ENCODE results near the gene COL2A1.

The COL2A1 gene

DNA sequence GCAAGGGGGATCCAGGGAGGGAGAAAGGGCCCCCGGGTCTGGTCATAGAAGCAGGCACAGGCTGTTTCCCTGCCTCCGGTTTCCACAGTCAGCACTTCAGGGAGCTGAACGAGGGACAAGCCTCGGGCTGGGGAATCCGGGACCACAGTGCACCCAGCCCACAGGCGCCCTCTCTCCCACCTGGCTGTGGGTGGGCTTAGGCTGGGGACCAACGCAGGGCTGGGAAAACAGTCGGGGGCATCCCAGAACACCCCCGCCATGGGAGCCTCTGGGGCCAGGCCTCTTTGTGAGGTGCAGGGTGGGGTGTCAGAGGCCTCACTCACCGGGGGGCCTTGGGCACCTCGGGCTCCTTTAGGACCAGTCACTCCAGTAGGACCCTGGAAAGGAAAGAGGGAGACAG is 24.6 kb downstream of the COL2A1 start:
- Histone ChIP-seq H3K4me3 (ENCODE audit: low read depth, low read length, poor library complexity, severe bottlenecking) (no peak overlapping the region), H2AFZ (ENCODE audit: low read length) (no peak overlapping the region), H3K27me3 (ENCODE audit: insufficient read depth, low read length) (peaks cover 13% of the 10 kb centered on the region; the same call in 1 of the 2 replicates), H3F3A (ENCODE audit: insufficient read depth, low read length) (no peaks in the 10 kb centered on the region), H3K9ac (ENCODE audit: low read length) (no peak overlapping the region), H3K9me2 (ENCODE audit: low read depth, low read length) (no peaks in the 10 kb centered on the region), H3K79me2 (ENCODE audit: insufficient read depth, low read length) (no peaks in the 10 kb centered on the region), H3K27ac (ENCODE audit: low read depth, low read length, poor library complexity, severe bottlenecking) (no peak overlapping the region), H3K4me1 (ENCODE audit: insufficient read depth, low read length, severe bottlenecking) (no peaks in the 10 kb centered on the region), H3K36me3 (ENCODE audit: insufficient read depth, low read length) (no peaks in the 10 kb centered on the region), H4K20me1 (ENCODE audit: insufficient read depth, low read length) (no peaks in the 10 kb centered on the region), H3K4me2 (ENCODE audit: low read length) (no peak overlapping the region), H3K9me3 (ENCODE audit: low read length) (no peaks in the 10 kb centered on the region)
- TF ChIP-seq, protein P1, sequence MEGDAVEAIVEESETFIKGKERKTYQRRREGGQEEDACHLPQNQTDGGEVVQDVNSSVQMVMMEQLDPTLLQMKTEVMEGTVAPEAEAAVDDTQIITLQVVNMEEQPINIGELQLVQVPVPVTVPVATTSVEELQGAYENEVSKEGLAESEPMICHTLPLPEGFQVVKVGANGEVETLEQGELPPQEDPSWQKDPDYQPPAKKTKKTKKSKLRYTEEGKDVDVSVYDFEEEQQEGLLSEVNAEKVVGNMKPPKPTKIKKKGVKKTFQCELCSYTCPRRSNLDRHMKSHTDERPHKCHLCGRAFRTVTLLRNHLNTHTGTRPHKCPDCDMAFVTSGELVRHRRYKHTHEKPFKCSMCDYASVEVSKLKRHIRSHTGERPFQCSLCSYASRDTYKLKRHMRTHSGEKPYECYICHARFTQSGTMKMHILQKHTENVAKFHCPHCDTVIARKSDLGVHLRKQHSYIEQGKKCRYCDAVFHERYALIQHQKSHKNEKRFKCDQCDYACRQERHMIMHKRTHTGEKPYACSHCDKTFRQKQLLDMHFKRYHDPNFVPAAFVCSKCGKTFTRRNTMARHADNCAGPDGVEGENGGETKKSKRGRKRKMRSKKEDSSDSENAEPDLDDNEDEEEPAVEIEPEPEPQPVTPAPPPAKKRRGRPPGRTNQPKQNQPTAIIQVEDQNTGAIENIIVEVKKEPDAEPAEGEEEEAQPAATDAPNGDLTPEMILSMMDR (IDR thresholded peaks at IDR 0.05; ENCODE audit: low read length): no peak
- TF ChIP-seq EZH2 (IDR thresholded peaks at IDR 0.05; ENCODE audit: borderline replicate concordance, low read length): no peak

DNA sequence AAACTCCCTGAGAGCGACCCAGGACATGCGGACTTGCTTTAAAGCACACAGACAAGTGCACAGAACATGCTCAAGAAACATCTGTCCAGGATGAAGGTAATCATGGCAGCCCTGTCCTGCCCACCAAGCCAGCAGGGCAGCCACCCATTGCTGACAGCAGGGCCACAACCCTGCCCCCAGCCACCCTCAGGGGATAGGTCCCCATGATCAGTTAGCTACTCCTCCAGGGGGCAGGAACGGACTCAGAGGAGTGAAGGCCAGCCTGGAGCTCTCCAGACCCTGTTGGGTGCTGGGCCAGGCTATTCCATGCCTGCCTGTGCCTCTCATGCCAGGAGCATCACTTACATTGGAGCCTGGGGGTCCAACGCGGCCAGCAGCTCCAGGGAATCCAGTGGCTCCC is 25.1 kb downstream of the COL2A1 start:
- no peak for TF ChIP-seq EZH2 (IDR thresholded peaks at IDR 0.05; ENCODE audit: borderline replicate concordance, low read length)
- TF ChIP-seq, protein P1 (IDR thresholded peaks at IDR 0.05; ENCODE audit: low read length): no peak
- Histone ChIP-seq H3K27me3 (ENCODE audit: insufficient read depth, low read length) (peaks cover 13% of the 10 kb centered on the region; the same call in 1 of the 2 replicates), H3K4me2 (ENCODE audit: low read length) (no peak overlapping the region)

DNA sequence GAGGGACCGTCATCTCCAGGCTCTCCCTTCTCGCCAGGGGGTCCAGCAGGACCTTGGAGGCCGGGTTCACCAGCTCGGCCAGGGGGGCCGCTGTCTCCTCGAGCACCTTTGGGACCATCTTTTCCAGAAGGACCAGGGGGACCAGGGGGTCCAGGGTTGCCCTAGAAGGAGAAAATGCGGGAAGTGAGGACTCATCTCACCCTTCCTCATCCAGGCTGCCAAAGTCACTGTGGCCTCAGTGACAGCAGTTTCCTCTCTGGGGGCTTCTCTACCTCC is 25.7 kb downstream of the COL2A1 start:
- no peaks in the 10 kb centered on the region for H3K36me3 ChIP-seq (ENCODE audit: insufficient read depth, low read length)
- H3K4me1 ChIP-seq (ENCODE audit: insufficient read depth, low read length, severe bottlenecking): no peaks in the 10 kb centered on the region
- H3F3A ChIP-seq (ENCODE audit: insufficient read depth, low read length): no peaks in the 10 kb centered on the region
- H3K27ac ChIP-seq (ENCODE audit: low read depth, low read length, poor library complexity, severe bottlenecking): no peak overlapping the region
- H3K27me3 ChIP-seq (ENCODE audit: insufficient read depth, low read length): peaks cover 13% of the 10 kb centered on the region; the same call in 1 of the 2 replicates
- no peaks in the 10 kb centered on the region for H3K9me3 ChIP-seq (ENCODE audit: low read length)
- H3K9me2 ChIP-seq (ENCODE audit: low read depth, low read length): no peaks in the 10 kb centered on the region
- no peak overlapping the region for H3K4me3 ChIP-seq (ENCODE audit: low read depth, low read length, poor library complexity, severe bottlenecking)
- H3K9ac ChIP-seq (ENCODE audit: low read length): no peak overlapping the region
- no peaks in the 10 kb centered on the region for H4K20me1 ChIP-seq (ENCODE audit: insufficient read depth, low read length)
- TF ChIP-seq EZH2 (IDR thresholded peaks at IDR 0.05; ENCODE audit: borderline replicate concordance, low read length): no peak
- TF ChIP-seq, protein P1 (IDR thresholded peaks at IDR 0.05; ENCODE audit: low read length): no peak
- H3K79me2 ChIP-seq (ENCODE audit: insufficient read depth, low read length): no peaks in the 10 kb centered on the region
- H2AFZ ChIP-seq (ENCODE audit: low read length): no peak overlapping the region
- no peak overlapping the region for H3K4me2 ChIP-seq (ENCODE audit: low read length)

More for the DNA sequence above, 25.1 kb downstream of the COL2A1 start:
- no peaks in the 10 kb centered on the region for H3K9me3 ChIP-seq (ENCODE audit: low read length)
- H3K4me1 ChIP-seq (ENCODE audit: insufficient read depth, low read length, severe bottlenecking): no peaks in the 10 kb centered on the region
- H3K9me2 ChIP-seq (ENCODE audit: low read depth, low read length): no peaks in the 10 kb centered on the region
- H2AFZ ChIP-seq (ENCODE audit: low read length): no peak overlapping the region
- no peak overlapping the region for H3K4me3 ChIP-seq (ENCODE audit: low read depth, low read length, poor library complexity, severe bottlenecking)
- no peaks in the 10 kb centered on the region for H4K20me1 ChIP-seq (ENCODE audit: insufficient read depth, low read length)
- no peaks in the 10 kb centered on the region for H3K36me3 ChIP-seq (ENCODE audit: insufficient read depth, low read length)
- no peaks in the 10 kb centered on the region for H3F3A ChIP-seq (ENCODE audit: insufficient read depth, low read length)
- H3K9ac ChIP-seq (ENCODE audit: low read length): no peak overlapping the region
- no peaks in the 10 kb centered on the region for H3K79me2 ChIP-seq (ENCODE audit: insufficient read depth, low read length)
- H3K27ac ChIP-seq (ENCODE audit: low read depth, low read length, poor library complexity, severe bottlenecking): no peak overlapping the region
